Activated CD4-positive, CD25-positive, alpha-beta regulatory T cell treated with anti-CD3 and anti-CD28 coated beads, Interleukin-2, amount 50 U/mL, for 24 hours (primary cell): ENCODE results near the gene CCL18.
A peak's percentile ranks its signal among the peaks of the same experiment; 100 is the strongest.
"Not testable (repeated sequence)": the region's sequence is repeated elsewhere in the genome, so short reads cannot be mapped to it uniquely, and the experiment has no call there.

Experiments used
- ATAC-seq, 2 donors: fragments of 150-1000 bp; cut with Tn5 transposase; one replicate each; pipeline ENCODE4 v1.10.0; 2021; ENCODE audit warnings: mild to moderate bottlenecking in 1 of 2, moderate library complexity in 1 of 2

CCL18 gene

GRCh38 chr17:36104701-36105181, 40.7 kb downstream of the CCL18 start:
- ATAC-seq: no peak

- ATAC-seq: no peak
Observed at GRCh38 chr17:36105781-36106492, 41.9 kb downstream of the CCL18 start.

GRCh38 chr17:36106493-36106835, 42.4 kb downstream of the CCL18 start:
- no peak for ATAC-seq

GRCh38 chr17:36107660-36108059, 43.6 kb downstream of the CCL18 start:
- ATAC-seq: no peak

DNA sequence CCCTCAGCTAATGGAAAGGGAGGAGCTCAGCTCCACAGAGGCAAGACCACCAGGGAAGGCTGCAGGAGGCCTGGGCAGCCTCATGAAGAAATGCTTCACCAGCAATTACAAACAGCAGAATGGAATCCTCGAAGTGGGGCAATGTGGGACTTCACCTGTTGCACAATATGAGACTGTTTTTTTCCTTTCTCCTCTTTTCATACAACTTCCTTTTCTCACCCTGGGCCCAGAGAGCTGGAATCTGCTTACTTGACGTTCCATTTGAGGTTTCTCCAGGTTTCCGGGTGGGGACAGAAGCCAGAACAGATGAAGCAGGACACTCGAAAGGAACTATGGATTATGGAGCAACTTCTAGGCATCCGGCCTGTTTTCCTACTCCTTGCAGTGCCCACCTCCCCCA, 44.2 kb downstream of the CCL18 start:
- ATAC-seq: not testable (repeated sequence)

DNA sequence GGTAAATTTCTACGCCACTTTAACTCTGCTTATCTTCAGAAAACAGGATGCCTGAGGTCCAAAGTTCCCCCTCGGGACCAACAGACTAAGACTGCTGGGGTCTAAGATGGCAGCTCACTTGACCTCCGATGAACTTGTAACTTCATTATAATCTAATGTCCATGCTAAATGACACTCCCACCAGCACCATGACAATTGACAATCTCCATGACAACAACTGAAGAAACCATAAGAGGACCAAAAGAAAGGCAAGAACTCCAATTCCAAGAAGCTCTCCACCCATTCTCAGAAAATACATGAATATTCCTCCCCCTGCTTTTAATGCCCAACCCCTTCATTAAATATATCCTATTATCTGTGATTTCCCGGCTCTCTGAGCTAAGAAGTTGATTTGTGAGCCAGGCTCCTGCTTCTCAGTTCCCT, 47.0 kb downstream of the CCL18 start:
- ATAC-seq: no peak

DNA sequence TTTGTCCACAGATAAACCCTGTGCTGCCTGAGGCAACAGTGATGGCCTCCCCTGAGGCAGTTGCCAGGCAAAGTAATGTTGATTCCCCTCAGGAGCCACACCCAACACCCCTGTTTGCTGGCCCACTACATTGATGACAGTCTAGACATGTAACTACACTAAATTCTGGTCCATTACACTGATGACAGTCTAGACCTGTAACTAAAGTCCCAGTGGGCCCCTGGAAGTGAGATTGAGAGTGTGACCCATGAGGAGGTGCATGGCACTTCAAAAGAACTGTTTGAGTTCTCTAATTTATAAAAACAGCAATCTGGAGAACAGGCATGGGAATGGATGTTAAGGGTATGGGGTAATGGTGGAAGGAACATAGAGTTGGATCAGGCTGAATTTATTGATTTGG, 48.5 kb downstream of the CCL18 start:
- no peak for ATAC-seq

- ATAC-seq: not testable (repeated sequence)
Observed at GRCh38 chr17:36113131-36113530, 49.1 kb downstream of the CCL18 start.

DNA sequence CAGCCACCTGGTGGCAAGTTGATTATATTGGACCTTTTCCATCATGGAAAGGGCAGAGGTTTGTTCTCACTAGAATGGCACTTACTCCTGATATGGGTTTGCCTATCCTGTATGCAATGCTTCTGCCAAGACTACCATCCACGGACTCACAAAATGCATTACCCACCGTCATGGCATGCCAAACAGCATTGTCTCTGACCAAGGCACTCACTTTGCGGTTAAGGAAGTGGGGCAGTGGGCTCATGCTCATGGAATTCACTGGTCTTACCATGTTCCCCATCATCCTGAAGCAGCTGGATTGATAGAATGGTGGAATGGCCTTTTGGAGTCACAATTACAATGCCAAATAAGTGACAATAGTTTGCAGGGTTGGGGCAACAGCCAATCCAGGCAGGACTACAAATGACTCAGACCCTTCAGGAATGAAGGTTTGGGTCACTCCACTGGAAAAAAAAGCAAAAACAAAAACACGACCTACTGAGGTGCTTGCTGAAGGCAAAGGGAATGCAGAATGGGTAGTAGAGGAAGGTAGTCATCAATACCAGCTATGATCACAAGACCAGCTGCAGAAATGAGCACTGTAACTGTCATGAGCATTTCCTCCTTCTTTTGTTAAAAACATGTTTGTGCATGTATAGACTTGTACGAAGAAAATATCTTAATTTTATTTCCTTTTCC, 51.0 kb downstream of the CCL18 start:
- not testable (repeated sequence) for ATAC-seq

GRCh38 chr17:36115649-36115977, 51.5 kb downstream of the CCL18 start:
- not testable (repeated sequence) for ATAC-seq

- ATAC-seq: peak; percentile 41 to 62
Observed at GRCh38 chr17:36117505-36118382, 53.7 kb downstream of the CCL18 start.

DNA sequence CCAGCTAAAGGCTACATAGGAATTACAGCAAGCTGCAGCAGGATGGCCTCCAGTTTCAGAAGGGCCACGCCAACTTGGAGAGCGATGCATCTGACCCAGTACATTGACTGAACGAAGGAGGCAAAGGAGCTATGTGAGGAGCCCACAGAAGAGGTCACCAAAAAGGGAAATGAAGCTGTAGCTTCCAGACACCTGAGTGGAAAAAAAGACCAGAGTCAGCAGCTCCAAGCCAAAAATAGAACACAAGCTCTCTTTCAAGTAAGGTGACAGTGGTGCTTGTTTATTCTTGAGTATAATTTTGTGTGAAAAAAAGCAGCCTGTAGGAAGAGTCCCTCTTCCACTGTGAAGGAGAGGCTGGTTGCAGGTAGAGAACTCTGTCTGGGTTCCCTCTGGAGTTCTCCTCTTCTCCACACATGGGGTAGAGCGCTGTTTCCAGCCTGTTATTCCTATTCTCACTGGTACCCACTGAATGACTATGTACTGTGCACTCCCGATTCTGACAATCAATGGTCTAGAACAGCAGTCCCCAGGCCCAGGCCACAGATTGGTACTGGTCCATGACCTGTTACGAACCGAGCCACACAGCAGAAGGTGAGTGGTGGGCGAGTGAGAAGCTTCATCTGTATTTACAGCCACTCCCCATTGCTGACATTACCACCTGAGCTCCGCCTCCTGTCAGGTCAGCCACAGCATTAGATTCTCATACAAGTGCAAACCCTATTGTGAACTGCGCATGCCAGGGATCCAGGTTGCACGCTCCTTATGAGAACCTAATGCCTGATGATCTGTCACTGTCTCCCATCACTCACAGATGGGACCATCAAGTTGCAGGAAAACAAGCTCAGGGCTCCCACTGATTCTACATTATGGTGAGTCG, 54.6 kb downstream of the CCL18 start:
- no peak for ATAC-seq

- no peak for ATAC-seq
Observed at GRCh38 chr17:36120221-36120620, 56.1 kb downstream of the CCL18 start.

GRCh38 chr17:36121099-36121498, 57.0 kb downstream of the CCL18 start:
- ATAC-seq: not testable (repeated sequence)
